ENCODE results near the gene STK38.
"Not testable (repeated sequence)": the region's sequence is repeated elsewhere in the genome, so short reads cannot be mapped to it uniquely, and the experiment has no call there.

STK38 gene

GRCh38 chr6:36517408-36517807 is 29.9 kb downstream of the STK38 start:
- DNase-seq, result no peak

- no peak for DNase-seq
These were observed 30.3 kb downstream of the STK38 start for GRCh38 chr6:36516988-36517387.

- no peak for DNase-seq
These were observed 30.7 kb downstream of the STK38 start for GRCh38 chr6:36516559-36516958.

GRCh38 chr6:36515844-36516243 is 31.4 kb downstream of the STK38 start:
- peak; percentile 32 for DNase-seq

- DNase-seq, result no peak
These were observed 32.5 kb downstream of the STK38 start for GRCh38 chr6:36514554-36515456.

GRCh38 chr6:36510365-36510764 is 36.9 kb downstream of the STK38 start:
- DNase-seq, result no peak

- DNase-seq, result no peak
These were observed 38.7 kb downstream of the STK38 start for GRCh38 chr6:36508532-36508931.

GRCh38 chr6:36506611-36507010 is 40.7 kb downstream of the STK38 start:
- DNase-seq, result no peak

GRCh38 chr6:36505744-36506534 is 41.3 kb downstream of the STK38 start:
- DNase-seq, result no peak

- DNase-seq, result no peak
These were observed 42.3 kb downstream of the STK38 start for GRCh38 chr6:36504982-36505381.

GRCh38 chr6:36504181-36504580 is 43.1 kb downstream of the STK38 start:
- no peak for DNase-seq

GRCh38 chr6:36501686-36502085 is 45.6 kb downstream of the STK38 start:
- DNase-seq, result no peak

GRCh38 chr6:36499918-36500317 is 47.4 kb downstream of the STK38 start:
- no peak for DNase-seq

GRCh38 chr6:36495086-36495485 is 52.2 kb downstream of the STK38 start:
- no peak for DNase-seq

GRCh38 chr6:36493859-36494258 is 53.4 kb downstream of the STK38 start:
- no peak for DNase-seq

- DNase-seq, result no peak
These were observed 54.0 kb downstream of the STK38 start for GRCh38 chr6:36493319-36493718.

GRCh38 chr6:36492621-36493020 is 54.7 kb downstream of the STK38 start:
- no peak for DNase-seq

- DNase-seq, result no peak
These were observed 55.2 kb downstream of the STK38 start for GRCh38 chr6:36492092-36492491.

- DNase-seq, result no peak
These were observed 55.8 kb downstream of the STK38 start for GRCh38 chr6:36491378-36491965.

GRCh38 chr6:36489426-36489825 is 57.9 kb downstream of the STK38 start:
- no peak for DNase-seq

- no peak for DNase-seq
These were observed 59.1 kb downstream of the STK38 start for GRCh38 chr6:36488221-36488620.

GRCh38 chr6:36487698-36488097 is 59.6 kb downstream of the STK38 start:
- DNase-seq, result no peak

- no peak for DNase-seq
These were observed 62.5 kb downstream of the STK38 start for GRCh38 chr6:36484736-36485135.

- DNase-seq, result not testable (repeated sequence)
These were observed 64.0 kb downstream of the STK38 start for GRCh38 chr6:36483326-36483725.

Measured in NCI-H345 (cell line).